GM21723 (cell line): ENCODE data around the gene RGS9BP.
"Not testable (repeated sequence)": the region's sequence is repeated elsewhere in the genome, so short reads cannot be mapped to it uniquely, and the experiment has no call there.

Source experiments
- ATAC-seq: cut with Tn5 transposase; IDR thresholded peaks from one replicate; pipeline ENCODE4 v1.9.1; 2021; ENCODE audit warnings: mild to moderate bottlenecking, moderate library complexity; ENCODE audit not compliant: unreplicated experiment

The RGS9BP gene, protein sequence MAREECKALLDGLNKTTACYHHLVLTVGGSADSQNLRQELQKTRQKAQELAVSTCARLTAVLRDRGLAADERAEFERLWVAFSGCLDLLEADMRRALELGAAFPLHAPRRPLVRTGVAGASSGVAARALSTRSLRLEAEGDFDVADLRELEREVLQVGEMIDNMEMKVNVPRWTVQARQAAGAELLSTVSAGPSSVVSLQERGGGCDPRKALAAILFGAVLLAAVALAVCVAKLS

DNA sequence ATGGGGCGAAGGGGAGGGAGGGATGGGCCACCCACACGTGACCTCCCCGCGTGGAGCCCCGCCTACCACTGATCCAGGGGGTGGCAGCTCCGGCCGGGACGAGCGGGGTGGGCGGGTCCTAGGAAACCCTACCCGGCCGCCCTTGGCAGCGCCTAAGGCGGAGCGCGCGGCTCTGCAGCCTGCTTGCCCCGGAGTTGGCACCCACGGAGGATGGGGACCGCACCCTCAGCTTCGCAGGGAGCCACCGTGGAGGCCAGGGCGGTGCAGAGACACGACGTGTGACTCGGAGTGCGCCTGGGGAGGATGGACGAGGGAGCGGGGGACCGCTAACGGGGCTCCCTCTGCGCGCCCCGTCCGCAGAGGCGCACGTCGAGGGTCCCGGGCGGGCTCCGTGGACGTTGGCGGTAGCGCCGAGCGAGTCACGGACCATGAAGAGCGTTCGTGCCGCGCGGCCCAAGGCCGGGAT, at the start of gene RGS9BP:
RGS9BP (plus strand) TSS at position 129 of the 466 bp plus-strand sequence. CDS start 416 bp downstream, outside the sequence.
- peak; percentile 28 for ATAC-seq

DNA sequence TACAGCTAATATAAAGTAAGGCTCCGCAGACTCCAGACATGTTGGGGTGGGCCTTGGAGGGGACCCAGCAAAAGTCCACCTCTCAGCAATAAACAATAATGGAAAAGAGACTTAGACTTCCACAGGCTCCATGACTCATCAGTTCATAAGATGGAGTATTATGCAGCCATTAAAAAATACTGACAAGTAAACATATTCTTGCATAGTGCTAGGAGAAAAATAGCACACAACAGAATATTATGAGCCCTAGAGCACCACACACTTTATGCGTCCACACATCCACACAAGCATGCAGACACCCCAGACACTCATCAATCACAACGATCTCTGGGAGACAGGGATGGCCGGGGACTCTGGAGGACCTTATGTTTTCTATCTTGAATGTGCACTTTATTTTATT, 48.7 kb upstream of the RGS9BP start:
- ATAC-seq: no peak

DNA sequence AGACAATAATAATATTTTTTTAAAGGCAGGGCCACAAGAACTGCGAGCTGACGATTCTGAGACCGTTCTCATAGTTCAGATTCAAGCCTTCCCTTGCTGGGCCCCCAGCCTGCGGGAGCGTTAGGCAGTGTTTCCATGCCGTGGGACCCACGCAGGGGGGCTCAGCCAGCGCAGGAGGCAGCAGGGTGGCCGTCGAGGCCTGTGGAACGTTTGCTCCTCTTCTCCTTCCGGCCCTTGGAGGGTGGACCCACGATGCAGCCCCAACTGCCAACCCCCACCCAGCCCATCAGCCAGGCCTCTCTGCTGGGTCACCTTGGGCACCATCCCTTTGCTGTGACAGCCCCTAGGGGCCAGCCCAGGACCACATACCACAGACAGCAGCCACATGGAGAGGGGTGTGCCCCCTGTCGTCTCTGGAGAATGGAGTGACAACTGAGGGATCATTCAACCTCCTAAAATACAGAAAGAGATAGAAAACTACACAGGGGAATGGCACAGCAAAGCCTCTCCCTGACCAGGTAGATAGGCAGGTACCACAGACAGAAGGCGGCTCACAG, 47.9 kb upstream of the RGS9BP start:
- ATAC-seq: no peak

DNA sequence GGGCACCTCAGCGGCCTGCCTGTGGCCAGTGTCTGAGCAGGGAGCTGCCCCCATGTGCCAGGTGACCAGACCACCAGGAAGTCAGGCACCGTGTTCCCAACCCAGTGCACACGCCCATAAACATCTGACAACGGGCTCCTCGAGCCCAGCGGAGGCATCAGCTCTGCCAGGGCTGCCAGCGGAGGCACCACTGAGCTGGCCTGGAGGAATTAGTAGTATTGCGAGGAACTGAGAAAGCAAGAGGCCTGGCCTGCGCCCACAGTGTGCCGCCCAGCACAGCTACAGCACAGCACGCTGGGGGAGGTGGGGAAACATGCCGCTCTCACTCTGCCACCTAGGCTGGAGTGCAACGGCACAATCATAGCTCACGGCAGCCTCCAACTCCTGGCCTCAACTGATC, 45.3 kb upstream of the RGS9BP start:
- no peak for ATAC-seq

DNA sequence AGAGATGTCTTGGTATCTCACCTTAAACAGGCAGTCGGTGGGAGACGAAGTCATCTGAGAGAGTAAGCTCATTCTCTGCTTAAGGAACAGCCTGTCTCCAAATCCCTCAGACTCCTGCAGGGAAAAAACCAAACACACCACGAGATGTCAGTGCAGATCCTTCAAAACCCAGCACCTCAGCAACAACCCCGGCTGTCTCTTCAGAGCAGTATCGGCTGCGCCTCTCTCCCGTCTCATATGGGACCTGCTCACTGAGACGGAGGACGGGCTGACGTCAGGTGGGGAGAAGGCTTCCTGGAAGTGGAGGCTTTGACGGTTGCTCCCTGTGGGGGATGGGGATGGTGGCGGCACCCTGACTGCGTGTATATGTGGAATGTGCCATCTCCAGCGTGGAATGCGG, 44.3 kb upstream of the RGS9BP start:
- no peak for ATAC-seq

DNA sequence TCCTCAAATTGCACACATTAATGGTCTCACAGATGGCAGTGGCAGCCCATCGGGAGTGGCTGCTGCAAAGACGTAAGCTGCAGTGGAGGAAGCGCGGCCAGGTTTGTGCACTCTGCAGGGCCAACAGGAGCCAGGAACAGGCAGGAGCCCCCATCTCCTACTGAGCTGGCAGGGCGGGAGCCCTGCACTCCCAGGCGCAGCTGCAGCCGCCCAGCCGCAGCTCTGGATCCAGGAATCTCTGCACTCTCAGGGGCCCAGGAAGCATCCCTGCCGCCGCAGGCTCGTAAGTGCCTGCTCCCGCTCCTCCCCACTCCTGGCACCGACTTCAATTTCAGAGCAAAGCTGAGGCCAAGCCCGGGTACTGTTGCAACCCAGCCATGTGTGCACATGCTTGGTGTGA, 38.2 kb upstream of the RGS9BP start:
- no peak for ATAC-seq

DNA sequence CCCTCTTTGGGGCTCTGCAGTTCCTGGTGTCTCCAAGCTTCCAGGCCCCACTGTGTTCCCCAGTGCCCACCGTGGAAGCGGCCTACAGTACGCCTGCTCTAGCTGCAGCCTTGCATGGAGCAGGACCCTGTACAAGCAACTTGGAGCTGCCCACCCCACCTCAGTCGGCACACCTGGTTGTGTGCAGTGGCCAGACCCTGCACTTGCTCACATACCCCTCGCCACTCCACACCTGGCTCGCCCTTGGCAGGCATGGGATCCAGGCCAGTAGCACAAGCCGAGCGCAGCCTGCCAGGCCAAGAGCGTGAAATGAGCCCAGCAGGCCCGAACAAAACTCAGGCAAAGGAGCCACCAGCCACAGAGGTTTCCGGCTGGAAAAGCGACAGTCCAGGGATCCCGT, 37.0 kb upstream of the RGS9BP start:
- ATAC-seq: no peak

DNA sequence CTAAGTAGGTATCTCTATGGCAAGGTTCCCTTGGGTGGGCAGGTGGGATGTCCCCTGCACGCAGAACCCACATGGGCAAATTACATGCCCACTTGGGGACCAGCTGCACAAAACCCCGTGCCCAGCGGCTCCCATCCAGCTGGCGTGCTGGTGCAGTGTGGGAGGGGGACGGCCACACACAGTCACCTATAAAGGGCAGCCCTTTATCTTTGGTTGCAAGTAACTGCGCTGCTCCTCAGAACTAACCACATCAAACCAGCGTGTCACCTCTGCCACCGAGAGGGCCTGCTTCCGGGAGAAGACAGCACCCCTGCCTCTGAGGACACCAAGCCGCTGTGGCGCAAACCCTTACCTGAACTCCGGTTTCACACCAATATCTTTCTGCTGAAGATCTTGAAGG, 32.9 kb upstream of the RGS9BP start:
- no peak for ATAC-seq

DNA sequence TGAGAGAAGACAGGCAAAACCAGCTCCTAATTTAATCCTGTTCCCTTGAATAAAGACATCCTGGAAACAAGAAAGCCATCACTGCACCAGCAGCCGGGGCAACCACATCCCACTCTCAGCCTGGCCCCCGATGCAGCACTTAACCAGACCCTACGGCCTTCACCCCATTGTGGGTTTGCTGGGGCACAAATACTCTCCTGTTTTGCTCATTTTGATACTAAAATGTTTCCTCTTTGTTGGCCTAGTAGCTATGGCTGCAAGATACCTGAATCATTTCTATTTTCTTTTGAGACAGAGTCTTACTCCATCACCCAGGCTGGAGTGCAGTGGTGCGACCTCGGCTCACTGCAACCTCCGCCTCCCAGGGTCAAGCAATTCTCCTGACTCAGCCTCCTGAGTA, 29.1 kb upstream of the RGS9BP start:
- ATAC-seq: no peak

DNA sequence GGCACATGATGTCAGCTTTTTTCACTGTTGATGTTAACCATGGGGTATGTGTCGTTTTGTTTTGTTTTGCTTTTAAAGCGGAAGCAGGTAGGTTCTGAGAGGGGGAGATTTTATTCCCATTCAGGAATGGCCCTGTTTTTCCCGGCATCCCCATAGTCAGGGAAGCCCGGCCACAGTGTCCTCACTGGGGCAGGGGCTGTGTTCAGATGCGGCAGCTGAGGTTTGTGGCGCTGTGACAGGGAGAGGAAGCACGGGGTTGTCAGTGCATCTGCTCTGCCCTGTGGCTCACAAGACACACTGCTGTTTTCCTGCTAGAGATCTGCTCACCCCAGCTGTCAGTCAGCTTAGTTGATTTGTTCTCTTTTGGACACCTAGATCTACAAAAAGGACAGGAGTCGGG, 28.3 kb upstream of the RGS9BP start:
- ATAC-seq: no peak

DNA sequence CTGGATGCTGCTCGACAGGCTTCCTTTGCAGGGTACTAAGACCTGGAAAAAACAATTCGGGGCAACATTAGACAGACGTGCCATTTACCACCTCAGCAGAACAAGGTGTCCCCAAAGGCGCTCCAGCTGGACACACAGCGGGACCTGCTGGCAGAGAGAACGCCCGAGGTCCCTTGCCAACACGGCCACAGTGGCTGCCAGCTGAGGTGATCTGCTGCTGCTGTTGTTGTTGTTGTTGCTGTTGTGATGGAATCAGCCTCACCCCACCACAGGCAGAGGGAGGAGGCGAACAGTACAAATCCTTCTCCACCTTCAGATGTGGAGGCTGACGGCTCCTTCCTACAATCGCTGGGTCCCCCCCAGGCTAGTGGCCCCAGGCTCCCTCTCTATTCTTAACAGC, 25.9 kb upstream of the RGS9BP start:
- ATAC-seq: no peak

DNA sequence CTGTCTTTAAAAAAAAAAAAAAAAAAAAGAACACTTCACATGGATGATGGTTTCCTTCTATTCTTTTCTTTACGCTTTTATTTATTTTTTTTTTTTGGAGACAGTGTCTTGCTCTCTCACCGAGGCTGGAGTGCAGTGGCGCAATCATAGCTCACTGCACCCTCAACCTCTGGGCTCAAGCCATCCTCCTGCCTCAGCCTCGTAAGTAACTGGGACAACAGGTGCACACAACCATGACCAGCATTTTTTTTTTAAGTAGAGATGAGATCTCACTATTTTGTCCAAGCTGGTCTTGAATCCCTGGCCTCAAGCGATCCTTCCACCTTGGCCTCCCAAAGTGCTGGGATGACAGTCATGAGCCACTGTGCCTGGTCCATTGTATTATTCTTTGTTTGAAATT, 25.0 kb upstream of the RGS9BP start:
- ATAC-seq: no peak

DNA sequence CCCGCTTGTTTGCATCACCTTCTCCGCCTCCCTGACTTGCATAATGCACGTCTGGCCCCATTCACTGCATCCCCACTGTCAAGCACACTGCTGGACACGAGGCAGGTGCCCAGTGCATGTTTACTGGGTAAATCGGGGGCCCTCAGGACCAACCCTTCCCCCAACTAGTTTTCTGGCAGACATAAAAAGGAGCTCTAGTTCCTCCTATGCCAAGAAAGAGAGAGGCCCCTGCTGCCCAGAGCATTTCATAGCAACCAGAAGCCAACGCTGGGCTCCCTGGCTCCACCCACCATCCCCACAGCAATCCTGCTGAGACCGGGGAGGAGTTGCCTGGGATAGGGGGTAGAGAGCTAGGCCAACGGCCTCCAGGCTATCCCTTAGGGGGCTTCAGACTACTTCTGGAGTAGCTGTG, 23.9 kb upstream of the RGS9BP start:
- no peak for ATAC-seq

DNA sequence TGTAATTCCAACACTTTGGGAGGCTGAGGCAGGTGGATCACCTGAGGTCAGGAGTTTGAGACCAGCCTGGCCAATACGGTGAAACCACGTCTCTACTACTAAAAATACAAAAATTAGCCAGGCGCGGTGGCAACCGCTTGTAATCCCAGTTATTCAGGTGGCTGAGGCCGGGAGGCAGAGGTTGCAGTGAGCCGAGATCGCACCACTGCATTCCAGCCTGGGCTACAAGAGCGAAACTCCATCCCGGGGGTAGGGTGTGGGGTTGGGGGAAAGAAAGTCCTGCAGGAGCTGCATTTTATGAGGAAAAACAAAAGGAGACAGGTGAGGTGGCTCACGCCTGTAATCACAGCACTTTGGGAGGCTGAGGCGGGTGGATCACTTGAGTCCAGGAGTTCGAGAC, 23.3 kb upstream of the RGS9BP start:
- not testable (repeated sequence) for ATAC-seq

DNA sequence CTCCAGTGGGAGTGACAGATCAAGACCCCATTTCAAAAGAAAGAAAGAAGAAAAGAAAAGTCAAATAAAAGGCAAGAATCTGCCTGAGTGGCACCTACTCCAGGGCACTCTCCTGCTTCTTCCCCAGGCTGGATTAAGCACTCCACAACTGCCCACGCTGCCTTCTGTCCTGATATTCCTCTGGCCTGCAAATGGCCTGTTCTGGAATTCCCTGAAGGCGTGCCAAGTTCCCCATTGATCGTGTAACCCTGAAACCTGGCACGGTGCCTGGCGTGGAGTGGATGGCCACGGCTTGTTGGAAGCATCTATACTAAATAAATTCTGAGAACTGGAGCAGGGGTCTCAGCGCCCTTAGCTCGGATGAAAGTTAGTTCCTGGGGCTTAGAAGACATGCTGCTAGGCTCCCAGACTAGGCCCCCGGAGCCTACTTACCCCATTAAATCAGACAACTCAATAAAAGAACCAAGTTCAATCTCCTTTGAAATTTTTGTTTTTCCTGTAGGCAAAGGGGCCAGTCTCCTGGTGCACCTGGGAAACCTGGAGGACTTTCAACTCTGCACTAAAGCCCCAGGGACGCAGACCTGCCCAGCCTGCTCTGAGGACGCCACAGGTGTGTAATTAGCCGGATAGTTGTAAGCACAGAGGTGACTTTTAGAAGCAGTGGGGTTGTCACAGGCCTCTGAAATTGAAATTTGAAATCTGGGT, 22.6 kb upstream of the RGS9BP start:
- no peak for ATAC-seq

DNA sequence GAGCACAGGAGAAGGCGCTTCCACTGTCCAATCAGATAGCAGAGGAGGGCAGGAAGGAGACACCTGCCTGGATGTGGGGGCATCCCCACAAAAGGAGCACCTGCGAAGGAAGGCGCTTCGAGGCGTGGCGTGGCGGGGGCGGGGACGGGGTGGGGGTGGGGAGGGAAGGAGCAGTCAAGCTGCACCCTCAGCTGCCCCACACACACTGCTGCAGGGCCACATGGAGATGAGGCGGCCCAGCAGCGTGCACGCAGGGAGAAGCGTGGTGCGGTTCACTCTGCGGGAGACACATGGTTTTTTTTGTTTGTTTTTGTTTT, 22.1 kb upstream of the RGS9BP start:
- ATAC-seq: no peak

DNA sequence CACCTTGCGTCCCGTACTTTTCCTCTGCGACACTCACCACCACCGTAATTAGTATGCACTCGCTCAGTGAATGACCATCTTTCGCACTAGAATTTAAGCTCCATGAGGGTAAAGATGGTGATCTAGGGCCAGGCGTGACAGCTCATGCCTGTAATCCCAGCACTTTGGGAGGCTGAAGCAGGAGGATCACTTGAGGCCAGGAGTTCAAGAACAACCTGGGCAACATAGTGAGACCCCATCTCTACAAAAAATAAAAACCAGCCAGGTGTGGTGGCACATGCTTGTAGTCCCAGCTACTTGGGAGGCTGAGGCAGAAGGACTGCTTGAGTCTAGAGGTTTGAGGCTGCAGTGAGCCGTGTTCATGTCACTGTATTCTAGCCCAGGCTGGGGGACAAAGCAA, 19.3 kb upstream of the RGS9BP start:
- not testable (repeated sequence) for ATAC-seq

DNA sequence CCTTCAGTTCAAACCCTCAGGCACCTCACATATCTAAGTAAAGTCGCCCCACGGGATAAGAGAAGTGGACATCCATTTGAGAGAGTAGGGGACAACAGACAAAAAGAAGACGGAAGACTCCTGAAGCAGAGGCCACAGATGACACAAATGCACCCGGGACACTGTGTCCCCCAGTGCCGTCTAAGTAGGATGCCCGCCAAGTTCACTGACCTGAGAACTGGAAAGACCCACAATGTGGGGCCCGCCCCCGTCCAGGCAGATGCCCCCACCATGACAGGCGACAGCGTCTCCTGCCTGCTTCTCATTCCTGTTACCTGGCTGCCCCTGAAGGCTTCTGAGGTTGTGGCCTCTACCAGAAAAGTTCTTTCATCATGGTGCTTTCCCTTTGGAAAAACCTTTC, 17.6 kb upstream of the RGS9BP start:
- ATAC-seq: no peak

DNA sequence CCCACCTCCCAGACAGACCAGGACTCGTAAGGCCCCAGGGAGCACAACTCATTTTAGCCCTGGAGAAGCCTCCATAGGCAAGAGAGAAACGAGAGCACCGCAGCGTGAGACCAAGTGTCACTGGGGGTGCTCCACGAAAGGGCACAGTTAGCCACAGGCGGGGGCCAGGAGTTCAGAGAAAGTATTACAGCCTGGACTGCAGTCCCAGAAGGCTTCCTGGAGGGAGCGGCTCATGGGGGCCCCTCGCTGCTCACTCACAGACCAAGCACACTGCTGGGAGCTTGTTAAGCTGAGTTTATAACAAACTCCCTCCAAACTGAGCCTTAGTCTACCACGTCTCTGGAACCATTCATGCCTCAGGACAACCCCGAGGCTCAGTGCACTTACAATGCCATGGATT, 17.1 kb upstream of the RGS9BP start:
- no peak for ATAC-seq

DNA sequence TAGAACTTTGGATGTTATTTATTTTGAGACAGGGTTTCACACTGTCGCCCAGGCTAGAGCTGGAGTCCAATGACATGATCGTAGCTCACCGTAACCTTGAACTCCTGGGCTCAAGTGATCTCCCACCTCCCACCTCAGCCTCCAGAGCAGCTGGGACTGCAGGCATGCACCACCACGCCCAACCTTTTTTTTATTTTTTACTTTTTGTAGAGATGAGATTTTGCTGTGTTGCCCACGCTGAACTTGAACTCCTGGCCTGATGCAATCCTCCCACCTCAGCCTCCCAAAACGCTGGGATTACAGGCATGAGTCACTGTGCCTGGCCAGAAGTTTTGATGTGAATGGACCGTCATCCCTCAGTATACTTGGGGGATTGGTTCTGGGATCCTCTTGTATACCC, 14.3 kb upstream of the RGS9BP start:
- no peak for ATAC-seq

DNA sequence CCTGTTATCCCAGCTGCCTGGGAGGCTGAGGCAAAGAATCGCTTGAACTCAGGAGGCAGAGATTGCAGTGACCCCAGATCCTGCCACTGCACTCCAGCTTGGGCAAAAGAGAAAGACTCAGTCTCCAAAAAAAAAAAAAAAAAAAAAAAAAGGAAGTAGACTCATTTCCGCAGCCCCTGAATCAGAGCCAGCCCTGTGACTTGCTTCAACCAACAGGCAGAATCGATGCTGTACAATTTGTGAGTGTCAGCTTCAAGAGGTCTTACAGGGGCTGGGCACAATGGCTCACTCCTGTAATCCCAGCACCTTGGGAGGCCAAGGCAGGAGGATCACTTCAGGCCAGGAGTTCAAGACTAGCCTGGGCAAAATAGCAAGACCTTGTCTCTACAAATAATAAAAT, 13.5 kb upstream of the RGS9BP start:
- ATAC-seq: no peak

DNA sequence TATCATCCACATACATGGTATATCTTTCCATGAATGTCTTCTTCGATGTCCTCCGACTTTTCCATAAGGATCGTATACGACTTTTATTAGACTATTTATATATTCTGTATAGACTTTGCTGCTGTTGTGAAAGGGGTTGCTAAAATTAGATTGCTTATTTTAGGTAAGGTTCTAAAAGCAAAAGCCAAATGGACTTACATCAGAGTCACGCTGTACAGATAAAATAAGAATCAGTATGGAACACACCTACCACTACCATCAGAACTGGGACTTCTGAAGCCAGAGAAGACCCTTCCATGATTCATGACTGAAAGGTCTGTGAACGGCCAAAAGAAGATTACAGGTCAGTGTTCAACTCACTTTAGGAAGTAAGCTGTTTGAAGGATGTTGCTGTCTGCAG, 9.6 kb upstream of the RGS9BP start:
- ATAC-seq: no peak

DNA sequence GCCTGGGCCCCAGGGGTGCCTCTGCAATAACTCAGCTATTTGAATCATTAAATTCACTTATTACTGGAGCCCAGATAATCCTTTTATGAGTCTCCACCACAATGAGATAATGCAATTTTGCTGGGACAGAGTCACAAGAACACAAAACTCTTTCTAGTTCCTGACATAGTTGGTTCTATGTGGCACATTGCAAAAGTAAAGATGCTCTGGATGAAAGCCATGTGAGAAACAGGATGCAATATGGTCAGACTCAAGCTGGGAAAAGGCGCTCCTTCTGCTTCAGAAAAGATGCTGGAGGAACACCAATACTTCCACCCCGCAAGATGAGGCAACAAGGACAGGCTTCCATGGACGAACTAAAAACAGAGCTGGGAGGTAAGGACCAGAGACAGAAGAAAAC, 6.3 kb upstream of the RGS9BP start:
- ATAC-seq: no peak
